ENCODE measurements around the gene RAB15.
"Not testable (repeated sequence)": the region's sequence is repeated elsewhere in the genome, so short reads cannot be mapped to it uniquely, and the experiment has no call there.

The RAB15 gene

DNA sequence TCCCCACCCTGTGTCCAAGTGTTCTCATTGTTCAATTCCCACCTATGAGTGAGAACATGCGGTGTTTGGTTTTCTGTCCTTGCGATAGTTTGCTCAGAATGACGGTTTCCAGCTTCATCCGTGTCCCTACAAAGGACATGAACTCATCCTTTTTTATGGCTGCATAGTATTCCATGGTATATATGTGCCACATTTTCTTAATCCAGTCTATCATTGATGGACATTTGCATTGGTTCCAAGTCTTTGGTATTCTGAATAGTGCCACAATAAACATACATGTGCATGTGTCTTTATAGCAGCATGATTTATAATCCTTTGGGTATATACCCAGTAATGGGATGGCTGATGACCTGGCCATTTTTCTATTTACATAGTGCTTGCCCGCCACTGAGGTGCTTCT lies 58.7 kb downstream of the RAB15 start:
- not testable (repeated sequence) for DNase-seq

GRCh38 chr14:64912261-64912660 lies 59.9 kb downstream of the RAB15 start:
- no peak for DNase-seq

DNA sequence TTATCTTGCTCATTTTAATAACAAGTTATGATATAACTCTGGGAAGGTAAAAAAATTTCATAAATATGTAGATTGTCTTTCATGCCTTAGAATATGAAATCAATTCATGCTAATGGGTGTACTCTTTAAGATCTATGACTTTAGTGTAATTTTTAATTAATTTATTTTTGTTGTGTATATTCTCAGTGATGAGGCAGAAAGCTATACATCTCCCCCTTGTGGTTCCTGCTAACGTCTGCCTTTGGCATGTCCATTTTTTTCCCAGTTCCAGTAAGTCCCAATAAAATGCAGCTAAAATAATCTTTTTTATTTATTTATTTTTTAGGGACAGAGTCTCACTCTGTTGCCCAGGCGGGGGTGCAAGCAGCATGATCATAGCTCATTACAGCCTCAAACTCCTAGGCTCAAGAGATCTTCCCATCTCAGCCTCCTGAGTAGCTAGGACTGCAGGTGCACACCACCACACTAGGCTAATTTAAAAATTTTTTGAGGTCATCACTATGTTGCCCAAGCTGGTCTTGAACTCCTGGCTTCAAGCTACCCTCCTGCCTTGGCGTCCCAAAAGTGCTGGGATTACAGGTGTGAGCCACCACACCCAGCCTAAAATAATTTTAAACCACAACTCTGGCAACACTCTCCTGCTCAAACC lies 61.2 kb downstream of the RAB15 start:
- no peak for DNase-seq

GRCh38 chr14:64906022-64906421 lies 66.1 kb downstream of the RAB15 start:
- no peak for DNase-seq

DNA sequence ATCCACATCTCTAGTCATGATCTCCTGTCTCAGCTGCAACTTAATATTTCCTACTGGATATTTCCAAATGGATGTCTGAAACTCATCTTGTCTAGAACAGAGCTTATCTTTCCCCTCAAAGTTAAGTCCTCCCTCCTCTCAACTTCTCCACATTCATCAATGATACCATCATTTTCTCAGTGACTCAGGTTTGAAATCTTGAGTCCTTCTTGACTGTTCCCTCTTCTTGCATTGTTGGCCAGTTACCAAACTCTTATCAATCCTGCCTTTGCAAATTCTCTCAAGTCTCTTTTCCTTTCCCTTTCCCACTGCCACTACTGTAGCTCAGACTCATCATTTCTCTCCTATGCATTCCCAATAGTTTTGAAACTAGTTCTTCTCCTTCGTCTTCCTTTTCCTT lies 72.2 kb downstream of the RAB15 start:
- no peak for DNase-seq
